Measurements from ENCODE around the gene FGFBP3.

Gene FGFBP3

DNA sequence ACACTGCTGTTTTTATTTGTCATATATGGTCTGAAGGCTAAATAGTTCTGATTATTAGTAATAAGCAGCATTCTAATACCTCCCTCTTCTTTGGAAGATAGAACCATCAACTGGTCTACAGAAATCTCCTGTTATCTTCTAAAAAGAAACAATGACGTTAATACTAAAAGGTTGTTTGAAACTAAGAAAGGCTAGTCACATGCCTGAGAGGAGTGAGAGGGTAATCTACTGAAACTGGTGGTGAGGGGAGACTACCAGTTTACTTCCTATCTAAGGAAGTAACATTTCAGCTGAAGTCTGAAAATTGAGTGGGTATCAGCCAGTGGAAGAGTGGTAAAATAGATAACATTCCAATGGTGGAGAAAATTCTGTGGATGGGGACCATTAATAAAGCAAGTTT is 48.4 kb downstream of the FGFBP3 start:
- H3K27me3 Mint-ChIP-seq (ENCODE audit: low read depth, poor library complexity), result no peaks in the 10 kb centered on the region
- no peaks in the 10 kb centered on the region for H3K4me1 Mint-ChIP-seq
- H3K36me3 Mint-ChIP-seq (ENCODE audit: low read depth), result peaks cover 64% of the 10 kb centered on the region
- TF ChIP-seq, protein P1, sequence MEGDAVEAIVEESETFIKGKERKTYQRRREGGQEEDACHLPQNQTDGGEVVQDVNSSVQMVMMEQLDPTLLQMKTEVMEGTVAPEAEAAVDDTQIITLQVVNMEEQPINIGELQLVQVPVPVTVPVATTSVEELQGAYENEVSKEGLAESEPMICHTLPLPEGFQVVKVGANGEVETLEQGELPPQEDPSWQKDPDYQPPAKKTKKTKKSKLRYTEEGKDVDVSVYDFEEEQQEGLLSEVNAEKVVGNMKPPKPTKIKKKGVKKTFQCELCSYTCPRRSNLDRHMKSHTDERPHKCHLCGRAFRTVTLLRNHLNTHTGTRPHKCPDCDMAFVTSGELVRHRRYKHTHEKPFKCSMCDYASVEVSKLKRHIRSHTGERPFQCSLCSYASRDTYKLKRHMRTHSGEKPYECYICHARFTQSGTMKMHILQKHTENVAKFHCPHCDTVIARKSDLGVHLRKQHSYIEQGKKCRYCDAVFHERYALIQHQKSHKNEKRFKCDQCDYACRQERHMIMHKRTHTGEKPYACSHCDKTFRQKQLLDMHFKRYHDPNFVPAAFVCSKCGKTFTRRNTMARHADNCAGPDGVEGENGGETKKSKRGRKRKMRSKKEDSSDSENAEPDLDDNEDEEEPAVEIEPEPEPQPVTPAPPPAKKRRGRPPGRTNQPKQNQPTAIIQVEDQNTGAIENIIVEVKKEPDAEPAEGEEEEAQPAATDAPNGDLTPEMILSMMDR (IDR thresholded peaks at IDR 0.05), result no peak
- H3K9me3 Mint-ChIP-seq, result no peaks in the 10 kb centered on the region
- no peak overlapping the region for H3K4me3 Mint-ChIP-seq
- peak overlapping the region; percentile 33 for H3K27ac Mint-ChIP-seq
- DNase-seq, result no peak

DNA sequence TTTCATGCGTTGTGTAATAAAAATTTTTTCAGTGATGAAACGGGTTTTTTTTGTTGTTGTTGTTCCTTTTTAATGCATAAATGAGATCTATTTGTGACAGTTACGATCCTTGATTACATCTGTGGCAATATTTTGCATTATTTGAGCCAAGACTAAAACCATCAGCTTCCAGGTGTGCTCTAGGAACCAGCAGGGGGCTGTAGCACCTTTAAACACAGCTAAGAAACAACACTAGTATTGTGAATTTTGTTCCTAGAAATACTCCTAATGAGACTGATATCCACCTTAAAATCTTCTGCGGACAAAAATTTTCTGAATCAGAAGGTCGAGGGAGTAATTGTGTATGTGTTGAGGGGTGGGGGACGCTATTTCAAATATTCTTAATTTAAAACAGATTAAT is 52.6 kb downstream of the FGFBP3 start:
- no peak overlapping the region for H3K4me3 Mint-ChIP-seq
- peak overlapping the region; percentile 27 for H3K27ac Mint-ChIP-seq
- no peaks in the 10 kb centered on the region for H3K27me3 Mint-ChIP-seq (ENCODE audit: low read depth, poor library complexity)
- TF ChIP-seq, protein P1 (IDR thresholded peaks at IDR 0.05), result peak; percentile 42
- H3K9me3 Mint-ChIP-seq, result no peaks in the 10 kb centered on the region
- no peaks in the 10 kb centered on the region for H3K4me1 Mint-ChIP-seq
- peaks cover 70% of the 10 kb centered on the region for H3K36me3 Mint-ChIP-seq (ENCODE audit: low read depth)
- no peak for DNase-seq

Data from nephron progenitor cell (in vitro differentiated cells).